HG03095 (cell line): Measurements from ENCODE around the gene HMGCLL1.
A peak's percentile ranks its signal among the peaks of the same experiment; 100 is the strongest.

ENCODE experiments used
- ATAC-seq: cut with Tn5 transposase; IDR thresholded peaks from one replicate; pipeline ENCODE4 v1.9.1; 2021; ENCODE audit warnings: moderate library complexity; ENCODE audit not compliant: unreplicated experiment

HMGCLL1 gene

DNA sequence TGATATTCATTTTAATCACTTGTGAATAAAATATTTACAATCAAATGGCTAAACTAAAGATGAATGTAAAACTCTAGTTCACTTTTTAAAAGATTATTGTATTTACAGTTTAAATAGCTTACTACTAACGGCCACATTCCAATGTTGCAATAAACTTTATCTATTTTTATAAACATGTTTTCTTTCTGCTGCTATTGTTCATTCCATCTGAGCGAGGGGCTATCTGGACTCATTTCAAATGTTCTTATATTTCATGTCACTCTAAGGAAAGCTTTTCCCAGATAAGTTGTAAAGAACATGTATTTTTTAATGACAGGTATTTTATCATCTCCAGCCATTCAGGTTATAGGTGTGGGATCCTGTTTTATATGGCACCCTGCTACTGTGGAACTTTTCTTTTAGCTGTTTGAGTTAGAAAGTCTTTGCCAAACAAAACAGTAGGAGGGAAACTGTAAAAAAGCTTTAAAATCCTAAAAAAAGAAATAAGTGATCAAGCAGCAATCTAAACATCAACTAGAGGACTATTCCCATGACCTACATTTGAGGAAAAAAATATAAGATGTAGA lies 42.5 kb downstream of the HMGCLL1 start:
- no peak for ATAC-seq

DNA sequence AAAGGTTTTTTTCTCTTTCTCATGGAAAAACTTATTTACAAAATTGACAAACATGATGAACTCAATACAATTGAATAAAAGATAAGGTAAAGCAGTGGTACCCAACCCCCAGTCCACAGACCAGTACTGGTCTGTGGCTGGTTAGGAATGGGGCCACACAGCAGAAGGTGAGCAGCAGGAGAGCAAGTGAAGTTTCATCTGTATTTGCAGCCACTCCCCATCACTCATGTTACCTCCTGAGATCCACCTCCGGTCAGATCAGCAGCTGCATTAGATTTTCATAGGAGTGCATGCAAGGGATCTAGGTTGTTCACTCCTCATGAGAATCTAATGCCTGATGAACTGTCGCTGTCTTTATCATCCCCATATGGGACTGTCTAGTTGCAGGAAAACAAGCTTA lies 47.5 kb downstream of the HMGCLL1 start:
- no peak for ATAC-seq

DNA sequence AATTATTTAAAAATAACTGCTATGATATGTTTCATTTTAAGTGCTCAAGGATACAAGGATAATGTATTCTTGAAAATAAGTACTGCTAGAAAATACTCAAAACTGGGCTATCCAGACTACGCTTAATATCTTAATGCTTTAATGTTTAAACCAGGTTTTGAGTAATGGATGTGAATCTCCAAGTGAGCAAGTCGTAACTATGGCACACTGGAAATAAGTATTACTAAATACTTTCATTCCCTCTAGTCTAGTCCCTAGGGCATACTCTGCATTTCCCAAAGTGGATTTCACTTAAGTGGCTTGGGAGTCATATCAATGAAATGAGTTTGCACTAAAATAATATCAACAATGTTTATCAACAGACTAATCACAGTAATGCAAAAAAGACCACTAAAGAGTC lies 48.1 kb downstream of the HMGCLL1 start:
- no peak for ATAC-seq

DNA sequence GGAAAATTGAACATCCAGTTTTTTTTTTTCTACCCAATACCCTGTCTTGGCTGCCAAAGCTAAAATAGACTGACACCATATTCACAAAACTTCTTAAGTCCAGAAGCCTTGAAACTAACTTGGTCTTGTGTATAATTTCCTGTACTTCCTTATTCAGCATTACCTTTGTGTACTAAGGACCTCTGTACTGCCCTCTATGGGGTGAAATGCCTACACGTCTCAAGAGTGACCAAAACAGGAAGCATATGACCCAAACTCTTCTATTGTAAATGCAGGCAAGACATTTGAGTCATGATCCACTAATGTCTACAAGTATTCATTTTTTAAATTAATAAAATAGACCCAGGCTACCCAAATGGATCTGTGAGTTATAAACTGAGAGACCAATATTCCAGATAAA lies 50.4 kb downstream of the HMGCLL1 start:
- peak; percentile 67 for ATAC-seq

DNA sequence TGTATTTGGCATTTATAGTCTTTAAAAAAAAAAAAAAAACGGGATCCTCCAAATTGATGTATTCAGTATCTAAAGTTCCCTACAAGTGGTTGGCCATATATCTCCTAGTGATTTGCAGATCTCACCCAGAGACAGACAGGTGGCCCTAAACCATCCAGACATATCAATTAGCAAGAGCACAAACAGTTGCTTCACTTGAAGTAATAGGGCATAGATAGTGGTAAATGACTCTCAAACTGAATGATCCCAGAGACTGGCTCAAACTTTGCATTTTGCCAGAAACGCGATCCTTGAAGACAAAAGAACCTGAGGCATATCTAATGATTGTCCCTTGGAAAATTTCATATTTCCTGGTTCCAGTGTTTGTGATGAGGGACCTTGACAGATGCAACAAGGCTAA lies 54.6 kb downstream of the HMGCLL1 start:
- ATAC-seq = no peak

DNA sequence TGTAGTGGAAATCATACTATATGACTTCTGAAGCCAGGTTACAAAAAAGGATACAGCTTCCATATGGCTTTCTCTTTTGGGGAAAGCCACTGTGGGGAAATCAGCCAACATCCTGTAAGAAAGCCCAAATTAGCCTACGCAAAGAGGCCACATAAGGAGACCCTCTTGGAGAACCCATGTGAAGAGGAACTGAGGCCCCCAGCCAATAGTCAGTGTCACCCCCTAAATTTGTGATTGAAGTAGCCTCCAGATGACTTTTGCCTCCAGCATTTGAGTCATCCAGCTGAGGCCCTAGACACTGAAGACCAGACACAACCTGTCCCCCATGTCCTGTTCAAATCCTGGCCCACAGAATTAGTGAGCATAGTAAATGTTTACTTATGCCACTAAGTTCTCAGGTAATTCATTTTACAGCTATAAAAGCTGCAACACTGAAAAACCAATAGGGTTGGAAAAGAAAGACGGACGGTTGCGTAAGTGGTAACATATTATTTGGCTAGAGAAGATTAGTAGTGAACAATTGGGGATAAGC lies 60.4 kb downstream of the HMGCLL1 start:
- ATAC-seq = no peak

DNA sequence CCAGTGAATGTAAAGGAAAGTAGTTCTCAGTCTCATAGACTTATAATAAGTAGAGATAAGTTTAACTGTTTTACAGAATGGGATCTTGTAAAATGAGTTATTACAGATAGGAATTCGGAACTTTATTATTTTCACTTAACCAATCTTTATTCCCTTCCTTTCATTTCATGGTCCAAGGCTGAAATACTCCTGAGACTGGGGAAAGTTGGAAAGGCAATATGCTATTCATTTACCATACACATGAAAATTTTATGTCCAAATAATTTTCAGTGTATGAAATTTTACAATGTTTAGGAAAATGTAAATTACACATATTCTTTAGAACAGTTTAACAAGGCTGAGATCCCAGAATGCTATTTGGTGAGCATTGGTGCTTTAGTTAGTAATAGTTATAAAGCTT lies 62.3 kb downstream of the HMGCLL1 start:
- ATAC-seq = no peak

DNA sequence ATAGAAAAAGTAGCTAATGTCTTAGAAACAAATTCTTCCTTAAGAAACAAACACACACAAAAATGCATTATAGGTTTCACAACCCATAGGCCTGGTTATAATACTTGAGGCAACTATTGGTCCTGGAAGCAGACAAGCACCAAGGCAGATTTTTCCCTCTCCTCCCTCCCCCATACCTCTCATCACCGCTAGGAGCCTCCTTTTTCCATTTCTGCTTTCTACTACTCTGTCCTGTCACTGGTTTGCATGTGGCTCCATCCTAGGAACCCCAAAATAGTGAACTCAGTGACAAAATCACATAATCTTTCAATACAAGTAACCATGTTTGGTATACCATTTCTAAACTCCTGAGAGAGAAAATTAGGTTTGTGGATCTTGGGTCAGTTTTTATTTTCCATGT lies 66.1 kb downstream of the HMGCLL1 start:
- no peak for ATAC-seq

DNA sequence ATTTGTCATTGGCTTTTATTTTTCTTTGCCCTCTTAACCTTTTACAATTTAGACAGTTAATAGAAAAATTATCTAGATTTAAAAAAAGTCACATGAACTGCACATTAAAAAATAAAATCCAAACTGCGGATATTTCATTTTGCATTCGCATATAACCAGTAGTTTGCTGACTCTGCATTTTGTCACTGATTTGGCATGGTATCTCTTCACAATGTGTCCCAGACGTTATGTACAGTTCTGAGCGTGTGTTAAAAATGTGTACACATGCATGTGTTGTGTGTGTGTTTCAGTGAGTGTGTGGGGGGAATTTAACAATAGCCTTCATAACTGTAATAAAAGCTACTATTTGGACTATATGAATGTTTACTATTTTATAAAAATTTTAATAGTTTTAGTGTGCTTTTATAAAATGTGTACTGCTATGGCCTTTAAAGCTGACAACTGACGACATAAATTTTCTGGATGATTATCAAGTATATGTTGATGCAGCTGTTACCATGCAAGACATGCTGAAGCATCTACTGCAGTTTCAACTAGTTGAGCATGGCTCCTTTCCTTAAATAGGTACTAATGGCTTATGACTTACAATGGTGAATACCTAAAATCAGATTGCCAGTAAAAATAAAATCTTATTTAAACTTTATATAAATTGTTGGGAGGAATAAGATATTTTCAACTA lies 67.7 kb downstream of the HMGCLL1 start:
- ATAC-seq = no peak

DNA sequence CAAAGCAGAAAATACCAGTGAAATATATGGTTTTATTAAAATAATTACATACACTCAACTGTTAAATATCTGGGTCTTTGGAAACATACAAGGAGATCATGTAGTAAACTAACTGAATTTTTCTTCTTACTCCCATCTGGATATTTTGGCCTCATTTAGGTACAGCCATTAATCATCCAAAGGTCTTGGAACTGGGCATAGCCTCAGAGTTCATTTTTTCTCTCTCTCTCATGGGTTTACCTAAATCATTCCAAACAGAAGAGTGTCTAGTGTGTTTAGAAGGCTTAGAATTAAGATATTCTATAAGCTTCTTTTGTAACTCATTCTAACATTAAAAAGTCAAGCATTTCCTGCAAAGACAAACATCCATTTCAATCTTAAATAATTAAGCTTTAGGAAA lies 79.4 kb downstream of the HMGCLL1 start:
- ATAC-seq = no peak

DNA sequence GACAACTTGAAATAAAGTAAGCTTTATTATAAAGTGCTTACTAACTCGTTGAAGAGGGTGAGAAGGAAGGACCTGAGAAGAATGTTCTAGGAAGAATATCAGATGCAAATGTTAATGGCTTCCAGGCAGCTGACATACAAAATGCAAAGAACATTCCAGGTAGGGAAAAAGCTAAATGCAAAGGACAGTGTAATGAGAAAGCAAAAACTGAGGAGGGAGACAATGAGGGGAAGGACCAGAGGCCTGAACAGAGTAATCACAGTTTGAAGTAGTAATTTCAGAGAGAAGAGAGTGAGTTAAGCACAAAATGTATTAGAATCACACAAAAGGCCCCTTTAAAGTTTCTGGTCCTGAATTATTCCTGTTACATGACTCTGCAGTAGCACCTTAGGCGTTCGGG lies 81.3 kb downstream of the HMGCLL1 start:
- ATAC-seq = no peak

DNA sequence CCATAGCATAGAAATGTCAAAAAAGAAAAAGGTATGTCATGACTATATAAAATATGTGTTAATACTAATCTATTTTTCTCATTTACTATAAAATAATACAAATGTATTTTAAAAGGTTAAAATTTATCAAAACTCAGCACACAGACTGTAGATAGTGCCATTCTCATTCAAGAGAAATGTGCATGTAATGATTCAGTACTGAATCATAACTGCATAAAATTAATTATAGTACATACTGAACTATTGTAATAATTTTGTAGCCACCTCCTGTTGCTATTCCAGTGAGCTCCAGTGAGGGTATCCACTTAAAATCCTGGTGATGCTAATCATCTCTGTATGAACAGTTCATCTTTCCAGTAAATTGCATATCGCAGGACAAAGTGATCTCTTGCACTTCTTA lies 82.8 kb downstream of the HMGCLL1 start:
- ATAC-seq = no peak

DNA sequence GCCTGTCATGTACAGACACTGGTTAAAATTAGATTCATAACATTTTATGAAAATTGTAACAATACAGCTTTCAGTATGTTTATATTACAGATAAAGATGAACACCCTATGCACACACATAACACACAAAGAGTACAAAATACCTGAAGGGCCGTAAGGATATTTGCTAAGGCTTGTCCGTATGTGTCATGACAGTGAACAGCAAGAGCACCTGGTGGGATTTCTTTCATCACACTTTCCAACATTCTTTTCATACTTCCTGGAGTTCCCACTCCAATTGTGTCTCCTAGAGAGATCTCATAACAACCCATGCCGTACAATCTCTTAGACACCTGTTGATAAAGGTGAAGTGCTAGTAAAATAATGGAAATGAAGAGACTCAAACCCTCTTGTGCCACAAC lies 83.7 kb downstream of the HMGCLL1 start:
- ATAC-seq = no peak

DNA sequence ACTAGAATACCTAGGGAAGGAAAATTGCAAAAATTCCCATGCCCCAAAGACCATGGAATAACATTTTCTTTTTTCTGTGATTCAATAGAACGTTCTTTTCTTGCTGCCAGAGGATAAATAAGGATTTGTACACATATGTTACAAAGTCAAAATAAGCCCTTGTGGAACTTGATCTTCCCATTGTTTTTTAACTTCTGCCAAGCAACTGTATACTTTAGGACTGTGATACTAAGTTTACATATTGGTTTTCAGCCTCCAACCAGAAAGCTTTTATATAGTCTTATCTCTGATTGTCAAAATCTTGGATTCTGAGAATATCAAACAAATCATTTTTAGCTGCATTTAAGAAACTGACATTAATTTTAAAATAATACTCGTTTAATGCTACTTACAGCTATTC lies 84.6 kb downstream of the HMGCLL1 start:
- ATAC-seq = no peak

DNA sequence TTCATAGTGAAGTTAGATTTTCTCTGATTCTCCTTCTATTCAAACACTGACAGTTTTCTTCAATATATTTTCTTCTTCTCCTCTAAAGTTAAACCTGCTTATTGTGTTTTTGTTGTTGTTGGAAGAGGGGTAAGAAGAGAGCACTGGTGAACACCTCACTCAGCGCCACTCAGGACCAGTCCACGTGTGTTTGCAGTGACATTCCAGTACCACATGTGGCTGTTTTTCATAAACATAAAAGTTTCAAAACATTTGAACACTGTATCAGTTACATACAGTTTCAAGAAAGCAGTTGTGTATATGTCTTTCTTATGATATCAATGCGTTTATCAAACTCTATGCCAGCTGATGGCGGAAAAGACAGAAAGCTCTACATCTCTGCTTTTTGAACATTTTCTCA lies 86.7 kb downstream of the HMGCLL1 start:
- ATAC-seq = no peak

DNA sequence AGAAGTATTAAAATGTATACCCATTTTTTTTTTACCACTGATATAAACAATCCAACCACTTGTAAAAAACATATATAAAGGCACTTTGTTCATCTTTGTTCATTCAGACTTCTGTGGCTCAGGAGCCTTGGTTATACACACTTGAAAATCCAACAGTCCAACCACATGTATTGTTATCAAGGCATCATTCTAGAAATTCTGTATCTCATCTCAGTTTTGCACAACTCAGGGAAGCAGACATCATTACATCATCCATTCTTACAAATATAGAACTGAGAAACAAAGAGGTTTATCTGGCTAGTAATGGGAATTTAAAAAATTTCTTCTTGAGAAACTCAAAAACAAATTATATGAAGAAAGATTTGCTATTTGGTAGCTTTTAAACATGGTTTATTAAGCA lies 88.1 kb downstream of the HMGCLL1 start:
- no peak for ATAC-seq

DNA sequence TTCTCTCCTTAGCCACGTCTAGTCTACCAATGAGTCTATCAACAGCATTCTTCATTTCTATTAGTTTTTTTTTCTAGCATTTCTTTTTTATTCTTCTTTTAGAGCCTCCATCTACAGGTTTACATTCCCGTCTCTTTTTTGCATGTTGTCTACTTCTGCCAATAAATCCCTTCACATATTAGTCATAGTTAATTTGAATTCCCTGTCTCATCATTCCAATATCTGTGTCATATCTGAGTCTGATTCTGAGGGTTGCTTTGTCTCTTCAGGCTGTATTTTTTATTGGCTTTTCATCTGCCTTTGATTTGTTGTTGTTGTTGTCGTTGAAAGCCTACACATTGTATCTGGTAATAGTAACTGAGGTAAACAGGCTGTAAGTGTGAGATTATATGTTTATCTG lies 104.6 kb downstream of the HMGCLL1 start:
- no peak for ATAC-seq

DNA sequence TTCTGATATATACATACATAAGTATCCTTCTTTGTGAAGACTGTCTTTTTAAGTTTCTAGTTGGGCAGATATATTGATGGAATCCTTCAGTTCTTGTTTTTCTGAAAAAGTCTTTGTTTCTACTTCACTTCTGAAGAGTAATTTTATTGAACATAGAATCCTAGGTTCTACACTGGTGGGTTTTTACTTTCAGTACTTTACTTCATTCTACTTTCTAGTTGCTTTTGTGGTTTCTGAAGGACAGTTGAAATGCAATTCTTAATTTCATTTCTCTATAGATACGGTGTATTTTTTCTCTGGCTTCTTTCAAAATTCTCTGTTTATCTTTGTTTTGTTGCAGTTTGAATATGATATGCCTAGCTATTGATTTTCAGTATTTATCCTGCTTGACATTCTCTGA lies 105.3 kb downstream of the HMGCLL1 start:
- ATAC-seq = no peak

DNA sequence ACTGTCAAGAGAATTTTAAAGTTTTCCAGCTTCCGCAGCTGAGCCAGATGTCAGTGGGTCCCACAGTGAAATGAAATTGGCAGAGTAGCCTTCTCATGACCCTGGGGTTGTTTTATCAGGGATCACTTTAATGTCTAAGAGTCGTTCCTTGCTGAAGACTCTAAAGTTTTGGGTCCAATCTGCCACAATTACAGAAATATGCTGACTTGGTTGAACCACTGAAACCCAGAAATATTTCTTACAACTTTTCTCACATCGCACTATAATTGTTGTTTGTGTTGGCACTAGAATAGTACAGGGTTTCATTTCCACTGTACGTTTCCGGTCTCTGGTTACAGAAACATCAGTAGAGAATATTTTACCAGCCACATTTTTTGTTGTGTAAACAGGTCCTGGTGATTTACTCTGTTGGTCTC lies 109.0 kb downstream of the HMGCLL1 start:
- ATAC-seq = no peak

DNA sequence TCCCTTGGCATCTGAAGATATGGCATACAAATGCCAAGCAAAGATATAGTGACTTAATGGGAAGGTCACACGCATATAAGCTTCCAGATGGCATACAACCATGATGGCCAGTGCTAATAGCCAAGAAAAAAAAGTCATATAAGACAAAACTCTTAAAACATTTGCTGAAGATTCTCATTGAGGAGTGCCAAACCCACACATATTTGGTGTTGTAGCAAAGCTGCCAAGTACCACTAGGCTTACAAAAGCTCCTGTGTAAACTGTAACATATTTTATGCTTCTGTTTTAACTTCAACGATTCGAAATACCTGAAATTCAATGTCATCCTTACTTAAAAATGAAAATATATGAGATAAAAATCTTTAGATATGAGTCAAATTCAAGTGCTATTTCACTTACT lies 123.0 kb downstream of the HMGCLL1 start:
- no peak for ATAC-seq

DNA sequence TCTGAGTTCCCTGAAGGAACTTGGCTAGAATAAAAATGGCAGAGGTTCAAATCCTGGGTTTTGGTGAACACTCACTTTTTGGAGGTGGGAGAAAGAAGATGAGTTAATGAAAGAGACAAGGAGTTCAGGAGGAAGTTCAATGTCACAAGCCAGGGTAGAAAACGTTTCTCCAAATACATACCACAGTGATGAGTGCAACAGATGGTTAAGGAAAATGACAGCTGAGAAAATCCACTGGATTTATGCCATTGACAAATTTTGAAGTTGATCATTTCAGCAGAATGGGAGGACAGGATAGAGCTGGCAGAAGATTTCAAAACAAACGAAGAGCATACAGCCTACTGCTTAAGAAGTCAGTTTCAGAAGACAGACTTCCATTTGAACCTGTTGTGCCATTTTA lies 129.0 kb downstream of the HMGCLL1 start:
- ATAC-seq = no peak

DNA sequence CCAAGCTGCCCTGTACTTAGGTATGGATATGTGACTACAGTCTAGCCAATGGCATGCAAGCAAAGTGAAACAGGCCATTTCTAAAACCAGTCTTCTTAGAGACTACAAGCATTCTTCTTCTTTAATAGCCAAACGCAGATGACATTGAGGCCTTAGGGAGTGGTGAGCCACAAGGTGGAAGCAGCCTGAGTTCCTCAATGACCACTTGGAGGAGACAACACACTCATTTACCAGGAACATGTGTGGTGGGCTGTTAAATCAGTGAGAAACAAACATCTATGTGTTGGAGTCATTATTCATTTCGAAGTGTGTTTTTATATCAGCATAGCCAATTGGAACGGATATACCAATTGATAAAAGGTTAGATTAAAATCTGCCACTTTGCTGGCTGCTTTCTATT lies 129.8 kb downstream of the HMGCLL1 start:
- no peak for ATAC-seq

DNA sequence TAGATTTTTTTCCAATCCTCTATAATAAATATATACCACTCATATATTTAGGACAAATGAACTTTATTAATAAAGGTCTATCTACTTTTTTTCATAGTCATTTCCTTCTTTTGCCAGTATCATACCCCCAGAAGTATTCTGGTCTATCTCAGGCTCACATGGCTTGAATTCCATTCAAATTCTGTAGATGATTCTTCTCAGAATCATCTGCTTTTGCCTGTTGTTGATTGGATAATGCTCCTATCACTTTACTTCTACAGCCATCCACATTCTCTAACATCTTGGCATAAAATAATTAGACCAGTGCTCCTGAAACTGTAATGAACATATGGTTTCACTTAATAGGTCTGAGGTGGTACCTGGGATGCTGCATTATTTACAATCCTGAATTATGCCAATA lies 130.5 kb downstream of the HMGCLL1 start:
- no peak for ATAC-seq
